HG02642 (cell line): ENCODE results near the gene FKBP1C.
"Not testable (repeated sequence)": the region's sequence is repeated elsewhere in the genome, so short reads cannot be mapped to it uniquely, and the experiment has no call there.

Experiments used
- ATAC-seq: cut with Tn5 transposase; IDR thresholded peaks from one replicate; pipeline ENCODE4 v1.9.1; 2021; ENCODE audit warnings: mild to moderate bottlenecking; ENCODE audit not compliant: unreplicated experiment, poor library complexity

FKBP1C gene

GRCh38 chr6:63211343-63211742 lies at the start of gene FKBP1C:
FKBP1C (plus strand) TSS chr6:63211469.
- not testable (repeated sequence) for ATAC-seq

GRCh38 chr6:63164047-63164803 lies 47.0 kb upstream of the FKBP1C start:
- ATAC-seq, result not testable (repeated sequence)

GRCh38 chr6:63174173-63174572 lies 37.1 kb upstream of the FKBP1C start:
- no peak for ATAC-seq

GRCh38 chr6:63176181-63176580 lies 35.1 kb upstream of the FKBP1C start:
- no peak for ATAC-seq

- no peak for ATAC-seq
Observed at GRCh38 chr6:63180367-63180766, 30.9 kb upstream of the FKBP1C start.

GRCh38 chr6:63186970-63187369 lies 24.3 kb upstream of the FKBP1C start:
- no peak for ATAC-seq

GRCh38 chr6:63188828-63189227 lies 22.4 kb upstream of the FKBP1C start:
- ATAC-seq, result no peak

- no peak for ATAC-seq
Observed at GRCh38 chr6:63193324-63193723, 17.9 kb upstream of the FKBP1C start.

- ATAC-seq, result no peak
Observed at GRCh38 chr6:63197741-63198140, 13.5 kb upstream of the FKBP1C start.

- ATAC-seq, result no peak
Observed at GRCh38 chr6:63213325-63213724, 2.1 kb downstream of the FKBP1C start.

GRCh38 chr6:63214816-63215215 lies 3.5 kb downstream of the FKBP1C start:
- ATAC-seq, result no peak

- ATAC-seq, result no peak
Observed at GRCh38 chr6:63224179-63224578, 12.9 kb downstream of the FKBP1C start.

- ATAC-seq, result not testable (repeated sequence)
Observed at GRCh38 chr6:63225987-63226386, 14.7 kb downstream of the FKBP1C start.

GRCh38 chr6:63227928-63228894 lies 16.9 kb downstream of the FKBP1C start:
- not testable (repeated sequence) for ATAC-seq

- ATAC-seq, result not testable (repeated sequence)
Observed at GRCh38 chr6:63230027-63230426, 18.8 kb downstream of the FKBP1C start.

GRCh38 chr6:63230511-63230910 lies 19.2 kb downstream of the FKBP1C start:
- ATAC-seq, result not testable (repeated sequence)

- no peak for ATAC-seq
Observed at GRCh38 chr6:63236398-63236817, 25.1 kb downstream of the FKBP1C start.

- no peak for ATAC-seq
Observed at GRCh38 chr6:63245420-63245819, 34.2 kb downstream of the FKBP1C start.

GRCh38 chr6:63245909-63246308 lies 34.6 kb downstream of the FKBP1C start:
- ATAC-seq, result peak; percentile 76

- no peak for ATAC-seq
Observed at GRCh38 chr6:63246581-63246980, 35.3 kb downstream of the FKBP1C start.

GRCh38 chr6:63249875-63250482 lies 38.7 kb downstream of the FKBP1C start:
- ATAC-seq, result no peak
